ENCODE results near the gene BCL10.

Gene BCL10

DNA sequence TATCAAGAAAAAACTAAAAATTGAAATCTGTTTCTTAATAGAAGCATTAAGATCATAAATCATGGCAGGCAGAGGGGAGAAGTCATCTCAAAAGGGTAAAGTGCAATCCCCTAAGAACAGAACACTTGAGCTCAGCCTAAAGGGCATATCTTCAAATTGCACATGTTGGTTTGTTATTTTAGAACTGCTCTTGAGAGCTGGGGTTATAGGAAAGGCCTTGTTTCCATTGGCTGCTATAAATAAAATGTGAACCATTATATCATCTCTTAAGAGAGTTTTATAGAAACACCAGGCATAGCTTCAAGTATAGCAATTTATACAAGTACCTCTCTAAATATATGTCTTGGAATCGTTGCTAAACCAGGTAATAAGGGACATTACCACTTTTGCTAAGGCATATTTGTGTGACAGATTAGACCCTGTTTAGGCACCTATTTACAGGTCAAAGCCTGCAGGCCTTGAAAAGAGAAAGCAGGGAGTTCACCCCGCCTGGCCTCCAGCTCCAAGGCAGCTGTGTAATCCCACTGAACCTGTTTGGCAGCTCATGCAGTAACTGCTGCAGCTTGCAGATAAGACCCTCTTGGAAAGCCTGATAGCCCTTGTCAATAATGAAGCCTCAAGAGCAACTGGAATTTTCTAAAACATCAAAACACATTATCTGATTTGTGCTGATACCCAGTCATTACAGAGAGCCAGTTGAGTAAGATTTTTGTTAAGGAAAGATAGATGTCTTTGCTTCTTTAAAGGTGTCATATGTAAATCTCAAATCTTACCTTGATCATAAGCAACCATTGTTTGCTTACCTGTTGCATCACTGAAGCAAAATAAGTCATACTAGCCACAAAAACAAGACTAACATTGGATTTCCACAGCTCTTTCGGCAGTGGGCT lies 51.5 kb downstream of the BCL10 start:
- TF ChIP-seq, protein P1, sequence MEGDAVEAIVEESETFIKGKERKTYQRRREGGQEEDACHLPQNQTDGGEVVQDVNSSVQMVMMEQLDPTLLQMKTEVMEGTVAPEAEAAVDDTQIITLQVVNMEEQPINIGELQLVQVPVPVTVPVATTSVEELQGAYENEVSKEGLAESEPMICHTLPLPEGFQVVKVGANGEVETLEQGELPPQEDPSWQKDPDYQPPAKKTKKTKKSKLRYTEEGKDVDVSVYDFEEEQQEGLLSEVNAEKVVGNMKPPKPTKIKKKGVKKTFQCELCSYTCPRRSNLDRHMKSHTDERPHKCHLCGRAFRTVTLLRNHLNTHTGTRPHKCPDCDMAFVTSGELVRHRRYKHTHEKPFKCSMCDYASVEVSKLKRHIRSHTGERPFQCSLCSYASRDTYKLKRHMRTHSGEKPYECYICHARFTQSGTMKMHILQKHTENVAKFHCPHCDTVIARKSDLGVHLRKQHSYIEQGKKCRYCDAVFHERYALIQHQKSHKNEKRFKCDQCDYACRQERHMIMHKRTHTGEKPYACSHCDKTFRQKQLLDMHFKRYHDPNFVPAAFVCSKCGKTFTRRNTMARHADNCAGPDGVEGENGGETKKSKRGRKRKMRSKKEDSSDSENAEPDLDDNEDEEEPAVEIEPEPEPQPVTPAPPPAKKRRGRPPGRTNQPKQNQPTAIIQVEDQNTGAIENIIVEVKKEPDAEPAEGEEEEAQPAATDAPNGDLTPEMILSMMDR (IDR thresholded peaks at IDR 0.05), result no peak

DNA sequence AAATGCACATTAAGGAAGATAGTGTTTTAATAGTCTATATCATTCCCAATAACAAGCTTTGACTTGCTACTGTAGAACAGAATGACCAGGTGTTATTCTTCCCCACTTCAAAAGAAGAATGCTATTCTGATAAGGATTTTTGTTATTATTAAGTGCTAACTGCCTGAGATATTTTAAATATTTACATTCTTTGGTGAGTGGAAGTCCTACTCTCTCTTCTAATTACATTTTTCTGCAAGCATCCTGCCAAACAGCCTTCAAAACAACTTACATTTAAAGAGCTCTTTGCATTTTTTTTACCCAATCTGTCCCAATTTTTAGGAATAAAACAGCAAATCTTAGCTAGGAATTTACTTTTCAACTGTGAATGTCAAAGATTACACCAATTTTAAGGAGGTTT lies 52.1 kb downstream of the BCL10 start:
- TF ChIP-seq, protein P1 (IDR thresholded peaks at IDR 0.05), result no peak

DNA sequence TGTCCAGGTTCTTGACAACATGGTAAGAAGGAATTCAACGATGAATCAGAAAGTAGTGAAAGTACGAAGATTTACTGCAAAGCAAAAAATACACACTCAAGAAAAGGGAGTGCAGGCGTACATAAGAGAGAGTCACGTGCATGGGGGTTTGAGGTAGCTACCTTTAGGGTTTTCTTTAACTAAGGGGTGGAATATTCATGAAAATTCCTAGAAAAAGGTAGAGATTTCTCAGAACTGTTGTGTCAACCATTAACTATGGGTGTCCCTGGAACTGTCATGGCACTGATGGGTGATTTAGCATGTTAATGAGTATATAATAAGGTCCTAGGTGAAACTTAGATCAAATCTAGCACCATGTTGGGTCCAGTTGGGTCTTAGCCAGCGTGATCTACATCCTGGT lies 53.1 kb downstream of the BCL10 start:
- TF ChIP-seq, protein P1 (IDR thresholded peaks at IDR 0.05), result no peak

DNA sequence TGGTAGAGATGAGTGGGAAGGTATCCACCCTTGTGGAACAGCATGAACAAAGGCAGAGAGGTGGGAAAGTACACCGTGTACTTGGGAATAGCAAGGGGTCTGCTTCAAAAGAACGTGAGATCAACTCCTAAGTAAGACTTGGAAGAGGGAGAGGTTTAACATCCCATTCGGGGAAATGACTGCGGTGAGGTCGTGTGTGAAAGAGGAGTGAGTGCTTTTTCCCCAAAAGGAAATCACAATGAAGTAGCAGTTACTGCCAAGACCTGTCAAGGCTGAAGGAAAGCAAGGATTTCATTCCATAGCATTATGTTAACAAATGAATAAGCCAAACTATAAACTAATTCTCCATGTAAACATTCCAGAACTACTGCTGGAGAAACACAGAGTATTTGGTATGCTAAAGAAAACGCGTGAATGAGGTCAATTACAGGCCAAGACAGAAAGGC lies 55.7 kb downstream of the BCL10 start:
- TF ChIP-seq, protein P1 (IDR thresholded peaks at IDR 0.05), result no peak

DNA sequence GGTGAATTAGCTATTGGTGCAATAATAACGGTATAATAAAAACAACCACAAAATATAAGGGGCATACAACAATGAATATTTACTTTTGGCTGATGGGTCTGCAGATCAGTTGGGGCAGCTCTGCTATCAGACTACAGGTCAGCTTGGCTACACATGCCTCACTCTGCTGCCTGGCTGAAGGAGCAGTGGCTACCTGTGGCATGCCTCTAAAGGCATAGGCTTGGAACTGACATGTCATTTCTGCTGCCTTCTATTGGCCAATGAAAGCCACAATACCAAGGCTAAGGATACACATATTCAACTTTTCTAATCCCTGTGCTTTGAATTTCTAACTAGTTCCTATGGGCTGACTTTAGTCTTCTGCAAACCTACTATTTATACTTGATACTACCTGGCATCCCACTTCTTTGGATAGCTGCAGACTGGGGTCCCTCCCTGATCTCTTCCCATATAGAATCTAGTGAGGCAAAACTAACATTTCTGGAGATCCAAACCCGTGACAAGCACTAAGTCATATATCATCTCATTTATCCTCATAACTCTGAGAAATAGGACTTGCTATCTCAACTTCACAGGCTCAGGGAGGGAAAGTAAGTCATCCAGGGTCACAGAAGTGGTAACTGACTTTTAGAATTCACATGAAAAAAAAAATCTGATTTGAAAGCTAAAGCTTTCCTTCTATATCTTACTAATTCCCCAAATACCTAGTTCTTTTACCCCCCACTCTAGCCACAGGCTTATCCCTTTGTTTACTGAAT lies 56.4 kb downstream of the BCL10 start:
- TF ChIP-seq, protein P1 (IDR thresholded peaks at IDR 0.05), result no peak

DNA sequence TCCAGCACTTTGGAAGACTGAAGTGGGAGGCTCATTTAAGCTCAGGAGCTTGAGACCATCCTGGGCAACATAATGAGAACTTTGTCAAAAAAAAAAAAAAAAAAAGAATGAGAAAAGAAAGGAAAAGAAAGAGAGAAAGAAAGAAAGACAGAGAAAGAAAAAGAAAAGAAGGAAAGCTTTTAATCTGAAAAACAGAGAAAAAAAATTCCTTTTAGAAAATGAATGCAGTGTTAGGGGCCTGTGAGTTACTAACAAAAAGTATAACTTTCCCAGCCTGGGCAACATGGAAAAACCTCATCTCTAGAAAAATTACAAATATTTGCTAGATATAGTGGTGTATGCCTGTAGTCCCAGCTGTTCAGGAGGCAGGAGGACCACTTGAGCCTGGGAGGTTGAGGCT lies 59.7 kb downstream of the BCL10 start:
- TF ChIP-seq, protein P1 (IDR thresholded peaks at IDR 0.05), result no peak
